Panc1 (cell line): ENCODE results near the gene PDS5A.

Source experiments
- POLR2AphosphoS5 ChIP-seq: IDR thresholded peaks from 2 replicates; pipeline ENCODE4 v1.6.1; 2012; ENCODE audit warnings: mild to moderate bottlenecking, low read depth, low read length, moderate library complexity
- SIN3A ChIP-seq: IDR thresholded peaks from 2 replicates; pipeline ENCODE4 v1.6.1; 2012; ENCODE audit warnings: low read depth, mild to moderate bottlenecking, low read length, moderate library complexity, borderline replicate concordance; ENCODE audit not compliant: insufficient read depth
- TF ChIP-seq, protein P1 (sequence below): fragments of 450-650 bp; IDR thresholded peaks from 2 replicates; pipeline ENCODE4 v1.5.1; 2017; ENCODE audit warnings: mild to moderate bottlenecking

DNA sequence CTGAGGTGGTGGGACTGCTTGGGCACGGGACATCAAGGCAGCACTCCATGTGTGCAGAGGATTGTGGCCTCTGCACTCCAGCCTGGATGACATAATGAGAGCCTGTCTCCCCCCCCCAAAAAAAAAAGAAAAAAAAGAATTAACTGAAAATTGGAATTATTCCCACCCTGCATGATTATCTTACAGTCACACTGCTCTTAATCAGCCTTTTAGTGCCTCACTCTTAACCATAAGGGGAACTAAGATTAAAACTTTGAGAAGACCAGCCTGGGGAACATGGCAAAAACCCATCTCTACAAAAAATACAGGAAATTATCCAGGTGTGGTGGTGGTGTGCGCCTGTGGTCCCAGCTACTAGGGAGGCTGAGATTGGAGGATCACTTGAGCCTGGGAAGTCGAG, 185.2 kb downstream of the PDS5A start:
- TF ChIP-seq SIN3A = no peak
- TF ChIP-seq, protein P1, sequence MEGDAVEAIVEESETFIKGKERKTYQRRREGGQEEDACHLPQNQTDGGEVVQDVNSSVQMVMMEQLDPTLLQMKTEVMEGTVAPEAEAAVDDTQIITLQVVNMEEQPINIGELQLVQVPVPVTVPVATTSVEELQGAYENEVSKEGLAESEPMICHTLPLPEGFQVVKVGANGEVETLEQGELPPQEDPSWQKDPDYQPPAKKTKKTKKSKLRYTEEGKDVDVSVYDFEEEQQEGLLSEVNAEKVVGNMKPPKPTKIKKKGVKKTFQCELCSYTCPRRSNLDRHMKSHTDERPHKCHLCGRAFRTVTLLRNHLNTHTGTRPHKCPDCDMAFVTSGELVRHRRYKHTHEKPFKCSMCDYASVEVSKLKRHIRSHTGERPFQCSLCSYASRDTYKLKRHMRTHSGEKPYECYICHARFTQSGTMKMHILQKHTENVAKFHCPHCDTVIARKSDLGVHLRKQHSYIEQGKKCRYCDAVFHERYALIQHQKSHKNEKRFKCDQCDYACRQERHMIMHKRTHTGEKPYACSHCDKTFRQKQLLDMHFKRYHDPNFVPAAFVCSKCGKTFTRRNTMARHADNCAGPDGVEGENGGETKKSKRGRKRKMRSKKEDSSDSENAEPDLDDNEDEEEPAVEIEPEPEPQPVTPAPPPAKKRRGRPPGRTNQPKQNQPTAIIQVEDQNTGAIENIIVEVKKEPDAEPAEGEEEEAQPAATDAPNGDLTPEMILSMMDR = no peak
- TF ChIP-seq POLR2AphosphoS5 = no peak
